Trophoblast cell (in vitro differentiated cells and primary cell): ENCODE data around the gene NTM.

Source experiments
- DNase-seq, 2 donors: peaks; one replicate each; pipeline ENCODE4 v3.0.0-alpha.2; 2016
- H2AFZ ChIP-seq: 2 replicates; pipeline ENCODE4 v1.6.1; 2013; ENCODE audit warnings: low read length, moderate library complexity, mild to moderate bottlenecking; ENCODE audit not compliant: insufficient read depth, poor library complexity
- H2AK5ac ChIP-seq: 2 replicates; pipeline ENCODE4 v1.6.1; 2013; ENCODE audit warnings: mild to moderate bottlenecking, low read length
- H2BK120ac ChIP-seq: 2 replicates; pipeline ENCODE4 v1.6.1; 2013; ENCODE audit warnings: low read length, mild to moderate bottlenecking, moderate library complexity; ENCODE audit not compliant: insufficient read depth, poor library complexity
- H2BK12ac ChIP-seq: 2 replicates; pipeline ENCODE4 v1.6.1; 2013; ENCODE audit warnings: mild to moderate bottlenecking, low read length, moderate library complexity
- H2BK5ac ChIP-seq: 2 replicates; pipeline ENCODE4 v1.6.1; 2013; ENCODE audit warnings: low read length, low read depth, moderate library complexity, mild to moderate bottlenecking; ENCODE audit not compliant: poor library complexity
- H3K14ac ChIP-seq: 2 replicates; pipeline ENCODE4 v1.6.1; 2013; ENCODE audit warnings: mild to moderate bottlenecking, low read length
- H3K18ac ChIP-seq: 2 replicates; pipeline ENCODE4 v1.6.1; 2013; ENCODE audit warnings: mild to moderate bottlenecking, low read length
- H3K23ac ChIP-seq: 2 replicates; pipeline ENCODE4 v1.6.1; 2013; ENCODE audit warnings: low read length
- H3K27ac ChIP-seq: 2 replicates; pipeline ENCODE4 v1.5.1; 2013; ENCODE audit warnings: low read depth, mild to moderate bottlenecking, inconsistent platforms, low read length, moderate library complexity
- H3K27me3 ChIP-seq: 2 replicates; pipeline ENCODE4 v1.6.1; 2013; ENCODE audit warnings: inconsistent platforms, mild to moderate bottlenecking, low read length, moderate library complexity; ENCODE audit not compliant: insufficient read depth
- H3K36me3 ChIP-seq, 2 experiments: 1 replicate in 1 of 2; 2 replicates in 1 of 2; pipeline ENCODE4 v1.6.1; 2013; ENCODE audit warnings: low read length in 2 of 2, mild to moderate bottlenecking in 2 of 2, moderate library complexity in 1 of 2; ENCODE audit not compliant: insufficient read depth in 2 of 2, control insufficient read depth in 1 of 2
- H3K4ac ChIP-seq: 2 replicates; pipeline ENCODE4 v1.6.1; 2013; ENCODE audit warnings: low read depth, mild to moderate bottlenecking, low read length, moderate library complexity
- H3K4me1 ChIP-seq, 2 experiments: 1 replicate in 1 of 2; 2 replicates in 1 of 2; pipeline ENCODE4 v1.6.1; 2013; ENCODE audit warnings: low read length in 2 of 2, mild to moderate bottlenecking in 2 of 2, moderate library complexity in 1 of 2; ENCODE audit not compliant: insufficient read depth in 2 of 2, control insufficient read depth in 1 of 2
- H3K4me2 ChIP-seq: 2 replicates; pipeline ENCODE4 v1.6.1; 2013; ENCODE audit warnings: inconsistent platforms, mild to moderate bottlenecking, low read length, moderate library complexity
- H3K4me3 ChIP-seq: 2 replicates; pipeline ENCODE4 v1.5.1; 2013; ENCODE audit warnings: mild to moderate bottlenecking, low read depth, low read length, inconsistent platforms
- H3K79me1 ChIP-seq: one replicate; pipeline ENCODE4 v1.6.1; 2013; ENCODE audit warnings: low read length
- H3K79me2 ChIP-seq: 2 replicates; pipeline ENCODE4 v1.6.1; 2013; ENCODE audit warnings: low read length, mild to moderate bottlenecking; ENCODE audit not compliant: control insufficient read depth, insufficient read depth, poor library complexity
- H3K9ac ChIP-seq: 2 replicates; pipeline ENCODE4 v1.6.1; 2013; ENCODE audit warnings: mild to moderate bottlenecking, low read length
- H3K9me3 ChIP-seq: 2 replicates; pipeline ENCODE4 v1.6.1; 2013; ENCODE audit warnings: low read depth, mild to moderate bottlenecking, control low read depth, inconsistent platforms, low read length; ENCODE audit not compliant: insufficient read depth
- H4K12ac ChIP-seq: 2 replicates; pipeline ENCODE4 v1.6.1; 2013; ENCODE audit warnings: low read depth, mild to moderate bottlenecking, low read length, moderate library complexity
- H4K8ac ChIP-seq: 2 replicates; pipeline ENCODE4 v1.6.1; 2013; ENCODE audit warnings: low read depth, mild to moderate bottlenecking, low read length, moderate library complexity
- H4K91ac ChIP-seq: one replicate; pipeline ENCODE4 v1.6.1; 2013; ENCODE audit warnings: low read depth, mild to moderate bottlenecking, low read length, moderate library complexity
- WGBS: extraction: QIAGEN DNeasy Blood & Tissue Kit; methylation state at CpG from one replicate; pipeline ENCODE4 v1.1.7; 2013; ENCODE audit warnings: missing lambda C conversion rate; ENCODE audit not compliant: insufficient read length, insufficient coverage; ENCODE audit errors: extremely low coverage; 5-methylcytosine and 5-hydroxymethylcytosine counted together

NTM gene

DNA sequence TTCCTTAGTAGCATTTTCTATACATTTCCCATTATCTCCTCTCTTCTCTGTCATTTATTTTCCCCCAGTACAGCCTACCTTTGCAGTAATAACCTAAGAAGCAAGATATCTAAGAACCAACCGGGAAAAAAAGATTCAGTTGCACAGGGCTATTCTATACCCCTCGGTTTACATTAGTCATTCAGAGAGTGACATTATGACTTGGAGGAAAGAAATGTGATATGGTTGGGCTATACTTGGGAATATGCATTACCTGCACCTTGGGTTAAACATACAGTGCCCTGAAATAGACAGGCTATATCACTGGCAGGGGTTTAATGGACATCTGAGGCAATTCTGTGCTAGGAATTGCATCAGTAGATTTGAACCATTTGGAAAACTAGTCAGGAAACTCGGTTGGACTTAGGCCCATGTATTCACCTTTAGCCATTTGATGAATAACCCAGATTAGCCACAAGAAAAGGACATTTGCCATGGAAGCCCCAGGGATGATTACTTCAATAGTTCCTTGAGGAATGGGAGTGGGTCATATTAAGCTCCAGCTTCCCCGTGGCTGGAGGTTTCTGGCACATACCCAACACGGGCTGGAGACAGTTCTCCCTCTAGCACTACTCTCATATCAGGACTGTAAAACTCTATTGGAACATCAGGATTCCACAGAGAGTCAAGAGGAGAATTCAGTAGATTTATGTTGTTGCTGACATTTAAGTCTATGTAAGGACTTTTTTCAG, 973.2 kb downstream of the NTM start:
- Histone ChIP-seq H3K18ac (no peak overlapping the region), H3K9me3 (no peaks in the 10 kb centered on the region), H2BK120ac (no peak overlapping the region), H2BK5ac (no peak overlapping the region), H4K8ac (no peak overlapping the region), H3K4me3 (no peak overlapping the region), H2BK12ac (no peak overlapping the region), H3K27me3 (no peaks in the 10 kb centered on the region), H3K9ac (no peak overlapping the region), H3K4me2 (no peak overlapping the region), H3K36me3 (no peaks in the 10 kb centered on the region), H3K27ac (no peak overlapping the region), H4K91ac (no peak overlapping the region), H3K4me1 (no peaks in the 10 kb centered on the region), H3K23ac (no peak overlapping the region), H3K79me1 (no peaks in the 10 kb centered on the region), H4K12ac (no peak overlapping the region), H3K14ac (no peak overlapping the region), H2AFZ (no peak overlapping the region), H3K79me2 (no peaks in the 10 kb centered on the region), H2AK5ac (no peak overlapping the region), H3K4ac (no peak overlapping the region)
- DNase-seq, result no peak
- WGBS, result no CpG with 5 or more reads among the region's 5 CpGs

DNA sequence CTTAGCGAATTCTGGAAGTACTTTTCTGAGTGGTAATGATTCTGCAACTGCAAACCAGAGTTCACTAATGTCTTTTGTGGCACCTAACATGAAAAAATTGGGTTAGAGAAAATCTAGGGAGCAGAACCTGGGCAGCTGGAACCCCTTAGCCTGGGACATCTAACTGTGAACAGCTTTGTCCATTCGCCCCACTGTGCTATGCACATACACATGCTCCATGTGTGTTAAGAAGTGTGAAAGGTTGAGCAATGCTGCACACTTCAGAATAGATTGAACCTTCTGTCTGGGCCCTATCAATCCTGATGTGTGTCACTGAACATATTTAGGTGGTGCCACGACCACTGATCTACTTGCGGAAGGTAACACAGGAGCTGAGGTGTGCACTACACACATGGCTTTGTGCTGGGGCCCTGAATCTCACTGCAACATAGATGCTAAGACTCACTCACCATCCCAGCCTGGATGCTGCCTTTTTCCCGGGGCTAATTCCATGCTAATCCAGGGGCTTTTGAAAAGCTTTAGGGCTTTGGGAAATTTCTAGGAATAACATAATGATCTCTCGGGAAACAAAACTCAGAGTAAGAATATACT, 976.2 kb downstream of the NTM start:
- H2BK12ac ChIP-seq, result no peak overlapping the region
- H3K36me3 ChIP-seq, result no peaks in the 10 kb centered on the region
- no CpG with 5 or more reads among the region's 6 CpGs for WGBS
- no peak overlapping the region for H2AFZ ChIP-seq
- no peak overlapping the region for H3K4ac ChIP-seq
- no peak overlapping the region for H3K27ac ChIP-seq
- no peaks in the 10 kb centered on the region for H3K79me2 ChIP-seq
- no peak overlapping the region for H4K12ac ChIP-seq
- no peak overlapping the region for H4K8ac ChIP-seq
- no peak overlapping the region for H3K9ac ChIP-seq
- H2BK120ac ChIP-seq, result no peak overlapping the region
- H3K79me1 ChIP-seq, result no peaks in the 10 kb centered on the region
- H3K18ac ChIP-seq, result no peak overlapping the region
- no peaks in the 10 kb centered on the region for H3K9me3 ChIP-seq
- H4K91ac ChIP-seq, result no peak overlapping the region
- H3K4me3 ChIP-seq, result no peak overlapping the region
- no peak overlapping the region for H3K4me2 ChIP-seq
- H2AK5ac ChIP-seq, result no peak overlapping the region
- H3K14ac ChIP-seq, result no peak overlapping the region
- H3K27me3 ChIP-seq, result no peaks in the 10 kb centered on the region
- H2BK5ac ChIP-seq, result no peak overlapping the region
- DNase-seq, result no peak
- no peaks in the 10 kb centered on the region for H3K4me1 ChIP-seq
- H3K23ac ChIP-seq, result no peak overlapping the region

DNA sequence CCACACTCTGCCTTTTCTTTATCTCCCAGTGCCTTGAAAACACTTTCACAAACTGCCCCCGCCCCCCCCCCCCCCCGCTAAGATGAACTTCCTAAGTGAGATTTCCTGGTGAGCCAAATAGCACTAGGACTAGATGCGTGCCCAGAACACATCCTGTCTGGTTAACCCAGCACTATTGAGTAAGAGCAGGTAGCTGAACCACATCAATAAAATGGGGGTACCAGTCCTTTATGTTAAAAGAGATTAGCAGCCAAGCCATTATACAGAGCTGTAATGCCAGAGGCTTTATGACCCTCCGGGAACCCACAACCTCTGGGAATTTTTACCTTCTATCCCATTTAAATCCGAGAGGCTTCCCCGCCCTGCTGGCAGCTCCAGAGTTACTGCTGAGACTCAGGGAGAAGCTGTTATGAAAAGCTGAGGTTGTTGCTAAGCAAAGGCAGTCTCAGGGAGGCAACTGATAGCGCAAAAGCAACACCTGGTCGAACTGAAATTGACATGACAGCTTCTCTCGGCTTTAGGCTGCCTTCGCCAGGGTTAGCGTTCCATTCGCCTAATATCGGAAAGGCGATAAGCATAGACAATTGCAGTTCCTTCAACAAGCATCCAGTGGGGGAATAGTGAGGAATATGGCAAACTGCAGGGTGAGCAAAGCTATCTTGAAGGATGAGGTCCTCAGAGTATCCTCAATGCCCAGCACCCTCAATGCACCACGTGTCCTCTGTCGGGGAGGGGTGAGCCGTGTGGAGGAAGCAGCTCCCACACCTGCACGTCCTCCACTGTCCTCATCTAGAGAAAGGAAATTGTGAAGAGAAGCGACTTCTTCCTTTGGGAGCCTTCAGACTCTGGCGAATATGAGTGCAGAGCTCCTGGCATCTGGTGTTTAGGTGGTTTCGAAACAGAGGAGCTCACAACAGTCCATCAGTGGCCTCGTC, 977.0 kb downstream of the NTM start:
- Histone ChIP-seq H3K79me1 (no peaks in the 10 kb centered on the region), H2BK12ac (no peak overlapping the region), H2AK5ac (no peak overlapping the region), H3K27ac (no peak overlapping the region), H3K4me3 (no peak overlapping the region), H2BK5ac (no peak overlapping the region), H3K23ac (no peak overlapping the region), H3K4me1 (no peaks in the 10 kb centered on the region), H4K91ac (no peak overlapping the region), H3K4ac (no peak overlapping the region), H3K9ac (no peak overlapping the region), H4K12ac (no peak overlapping the region), H3K36me3 (no peaks in the 10 kb centered on the region), H3K4me2 (no peak overlapping the region), H3K27me3 (no peaks in the 10 kb centered on the region), H3K9me3 (no peaks in the 10 kb centered on the region), H4K8ac (no peak overlapping the region), H2AFZ (no peak overlapping the region), H3K18ac (no peak overlapping the region), H3K14ac (no peak overlapping the region), H3K79me2 (no peaks in the 10 kb centered on the region), H2BK120ac (no peak overlapping the region)
- WGBS, result no CpG with 5 or more reads among the region's 22 CpGs
- DNase-seq, result no peak

- Histone ChIP-seq H3K27me3 (no peaks in the 10 kb centered on the region), H3K4me2 (no peak overlapping the region), H3K79me1 (no peaks in the 10 kb centered on the region), H3K36me3 (no peaks in the 10 kb centered on the region), H3K14ac (no peak overlapping the region), H4K91ac (no peak overlapping the region), H3K9me3 (no peaks in the 10 kb centered on the region), H3K4me1 (no peaks in the 10 kb centered on the region), H4K8ac (no peak overlapping the region), H3K9ac (no peak overlapping the region), H3K4ac (no peak overlapping the region), H3K4me3 (no peak overlapping the region), H2BK5ac (no peak overlapping the region), H2AK5ac (no peak overlapping the region), H4K12ac (no peak overlapping the region), H2BK120ac (no peak overlapping the region), H3K27ac (no peak overlapping the region), H2BK12ac (no peak overlapping the region), H3K79me2 (no peaks in the 10 kb centered on the region), H2AFZ (no peak overlapping the region), H3K23ac (no peak overlapping the region), H3K18ac (no peak overlapping the region)
- no CpG with 5 or more reads among the region's 7 CpGs for WGBS
- DNase-seq, result no peak
Observed at GRCh38 chr11:132349811-132350733, 979.7 kb downstream of the NTM start.
